Measurements from ENCODE around the gene IER5. TPM values are rescaled to one million over a fixed set of nuclear protein-coding genes. Genes with fewer than 3 reads are reported as not detected.

The IER5 gene
- polyA plus RNA-seq, 1 donor from 2014 or later: 8.4 TPM

- Histone ChIP-seq H3K27me3 (ENCODE audit: insufficient read depth, low read depth, low read length) (no peaks in the 10 kb centered on the region), H3K36me3 (ENCODE audit: insufficient read depth, low read length) (no peaks in the 10 kb centered on the region), H3K9me2 (ENCODE audit: insufficient read depth, low read length) (no peaks in the 10 kb centered on the region), H3K9ac (ENCODE audit: low read length) (no peak overlapping the region), H3K27ac (ENCODE audit: low read length) (no peak overlapping the region), H3K9me3 (ENCODE audit: low read length) (no peaks in the 10 kb centered on the region), H3F3A (ENCODE audit: insufficient read depth, low read length, poor library complexity, severe bottlenecking) (no peaks in the 10 kb centered on the region), H3K4me3 (ENCODE audit: low read length) (no peak overlapping the region), H3K79me2 (replicated peaks; ENCODE audit: insufficient read depth, low read length) (no peaks in the 10 kb centered on the region), H4K20me1 (ENCODE audit: insufficient read depth) (no peaks in the 10 kb centered on the region), H3K4me2 (ENCODE audit: low read length) (no peak overlapping the region), H2AFZ (ENCODE audit: low read depth, low read length) (no peak overlapping the region)
- TF ChIP-seq POLR2AphosphoS5 (IDR thresholded peaks at IDR 0.05): no peak
- no peak for TF ChIP-seq TAF1 (IDR thresholded peaks at IDR 0.05; ENCODE audit: low read depth)
- no peak for TF ChIP-seq SMC3 (conservative IDR thresholded peaks at IDR 0.05; ENCODE audit: poor library complexity)
- no peak for TF ChIP-seq REST (IDR thresholded peaks at IDR 0.05; ENCODE audit: borderline replicate concordance)
- TF ChIP-seq EP300 (conservative IDR thresholded peaks at IDR 0.05; ENCODE audit: poor library complexity, severe bottlenecking): no peak
- TF ChIP-seq EZH2 (IDR thresholded peaks at IDR 0.05; ENCODE audit: borderline replicate concordance, insufficient read depth, low read length, poor library complexity, severe bottlenecking): no peak
- TF ChIP-seq RAD21 (conservative IDR thresholded peaks at IDR 0.05): no peak
- no peak for TF ChIP-seq MXI1 (conservative IDR thresholded peaks at IDR 0.05; ENCODE audit: poor library complexity, severe bottlenecking)
- no peak for TF ChIP-seq CTCF (IDR thresholded peaks at IDR 0.05; ENCODE audit: poor library complexity, severe bottlenecking)
These were observed 7.1 kb upstream of the IER5 start for GRCh38 chr1:181081395-181081794.

- no peak overlapping the region for H3K27ac ChIP-seq (ENCODE audit: low read length)
- H3K4me2 ChIP-seq (ENCODE audit: low read length): no peak overlapping the region
- no peaks in the 10 kb centered on the region for H4K20me1 ChIP-seq (ENCODE audit: insufficient read depth)
- no peak for TF ChIP-seq CTCF (IDR thresholded peaks at IDR 0.05; ENCODE audit: poor library complexity, severe bottlenecking)
- peak; percentile 19 for TF ChIP-seq RAD21 (conservative IDR thresholded peaks at IDR 0.05)
- no peak overlapping the region for H3K9ac ChIP-seq (ENCODE audit: low read length)
- no peak overlapping the region for H3K4me3 ChIP-seq (ENCODE audit: low read length)
- no peaks in the 10 kb centered on the region for H3K79me2 ChIP-seq (replicated peaks; ENCODE audit: insufficient read depth, low read length)
- H3K9me2 ChIP-seq (ENCODE audit: insufficient read depth, low read length): no peaks in the 10 kb centered on the region
- no peak overlapping the region for H2AFZ ChIP-seq (ENCODE audit: low read depth, low read length)
- no peaks in the 10 kb centered on the region for H3F3A ChIP-seq (ENCODE audit: insufficient read depth, low read length, poor library complexity, severe bottlenecking)
- H3K36me3 ChIP-seq (ENCODE audit: insufficient read depth, low read length): no peaks in the 10 kb centered on the region
- H3K27me3 ChIP-seq (ENCODE audit: insufficient read depth, low read depth, low read length): no peaks in the 10 kb centered on the region
- no peaks in the 10 kb centered on the region for H3K9me3 ChIP-seq (ENCODE audit: low read length)
These were observed 4.5 kb upstream of the IER5 start for GRCh38 chr1:181083842-181084605.
